ENCODE results near the gene NAV2.
A peak's percentile ranks its signal among the peaks of the same experiment; 100 is the strongest.

Gene NAV2

GRCh38 chr11:19826606-19827005 lies 114.0 kb downstream of the NAV2 start:
- ChIA-PET POLR2A (ENCODE audit: low non-redundant PET) (no interaction called here), CTCF (no interaction called here)
- DNase-seq (ENCODE audit: low spot score): no peak
- no peak for TF ChIP-seq CTCF (conservative IDR thresholded peaks at IDR 0.05; ENCODE audit: low read depth)
- no peak overlapping the region for H3K27ac ChIP-seq

- no peak for DNase-seq (ENCODE audit: low spot score)
- POLR2A ChIA-PET (ENCODE audit: low non-redundant PET): no interaction called here
- no peak for TF ChIP-seq CTCF (conservative IDR thresholded peaks at IDR 0.05; ENCODE audit: low read depth)
- CTCF ChIA-PET: no interaction called here
- no peak overlapping the region for H3K27ac ChIP-seq
Measured at GRCh38 chr11:19827399-19828135, 114.9 kb downstream of the NAV2 start.

- no peak for TF ChIP-seq CTCF (conservative IDR thresholded peaks at IDR 0.05; ENCODE audit: low read depth)
- DNase-seq (ENCODE audit: low spot score): no peak
- ChIA-PET POLR2A (ENCODE audit: low non-redundant PET) (no interaction called here), CTCF (no interaction called here)
- no peak overlapping the region for H3K27ac ChIP-seq
Measured at GRCh38 chr11:19828382-19829108, 115.9 kb downstream of the NAV2 start.

- H3K27ac ChIP-seq: no peak overlapping the region
- ChIA-PET CTCF (no interaction called here), POLR2A (ENCODE audit: low non-redundant PET) (no interaction called here)
- peak; percentile 31 for DNase-seq (ENCODE audit: low spot score)
- no peak for TF ChIP-seq CTCF (conservative IDR thresholded peaks at IDR 0.05; ENCODE audit: low read depth)
Measured at GRCh38 chr11:19829109-19829837, 116.6 kb downstream of the NAV2 start.

- no peak overlapping the region for H3K27ac ChIP-seq
- ChIA-PET POLR2A (ENCODE audit: low non-redundant PET) (no interaction called here), CTCF (interaction anchor here (1.2 kb wide), 1 partner anchor 20 kb away, joined by 3 read pairs; no protein-coding TSS in a partner anchor)
- DNase-seq (ENCODE audit: low spot score): no peak
- TF ChIP-seq CTCF (conservative IDR thresholded peaks at IDR 0.05; ENCODE audit: low read depth): no peak
Measured at GRCh38 chr11:19832086-19832750, 119.6 kb downstream of the NAV2 start.

- TF ChIP-seq CTCF (conservative IDR thresholded peaks at IDR 0.05; ENCODE audit: low read depth): no peak
- POLR2A ChIA-PET (ENCODE audit: low non-redundant PET): no interaction called here
- no peak for DNase-seq (ENCODE audit: low spot score)
- CTCF ChIA-PET: interaction anchor here (1.2 kb wide), 1 partner anchor 19 kb away, joined by 3 read pairs; no protein-coding TSS in a partner anchor
- H3K27ac ChIP-seq: no peak overlapping the region
Measured at GRCh38 chr11:19832901-19833300, 120.3 kb downstream of the NAV2 start.
